ENCODE measurements around the gene IP6K1.
"Not testable (repeated sequence)": the region's sequence is repeated elsewhere in the genome, so short reads cannot be mapped to it uniquely, and the experiment has no call there.

Gene IP6K1

GRCh38 chr3:49793486-49794085 is 7.2 kb upstream of the IP6K1 start:
- DNase-seq, result no peak

- DNase-seq, result no peak
Measured at GRCh38 chr3:49792371-49793150, 6.2 kb upstream of the IP6K1 start.

- DNase-seq, result no peak
Measured at GRCh38 chr3:49791571-49791970, 5.2 kb upstream of the IP6K1 start.

DNA sequence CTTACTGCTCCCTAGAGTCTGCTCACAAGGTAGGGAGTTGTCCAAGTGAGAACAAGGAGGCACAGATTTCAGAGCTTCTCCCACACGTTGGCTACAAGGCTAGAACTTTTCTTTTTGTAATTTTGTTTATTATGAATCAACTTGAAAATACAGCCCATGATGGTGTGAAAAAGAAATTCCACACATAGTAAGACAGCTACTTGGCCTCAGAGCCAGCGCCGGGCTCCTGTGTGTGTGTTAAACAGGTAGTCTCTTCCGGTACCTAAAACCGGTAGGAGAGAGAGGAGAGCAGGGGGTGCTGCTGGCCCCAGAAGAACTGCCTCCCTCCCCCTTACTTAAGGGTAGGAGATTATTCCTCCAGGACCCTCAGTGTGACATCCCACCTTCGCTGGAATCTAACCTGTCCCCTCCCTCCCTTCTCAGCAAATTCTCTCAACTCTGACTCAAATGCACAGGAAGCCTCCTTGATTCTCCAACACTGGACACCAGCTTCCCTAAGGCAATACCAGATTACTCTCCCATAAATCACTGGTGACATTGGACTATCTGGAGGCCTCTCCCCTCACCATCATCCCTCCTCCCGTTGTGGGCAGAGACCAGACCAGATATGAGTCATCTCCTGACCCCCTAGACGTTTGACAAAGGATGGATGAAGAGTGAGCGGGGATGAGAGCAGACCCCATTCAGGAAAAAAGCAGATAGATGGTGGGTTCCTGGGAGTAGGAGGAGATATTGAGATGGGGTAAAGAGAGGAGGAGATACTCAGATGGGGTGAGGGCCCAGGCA is 4.5 kb upstream of the IP6K1 start:
- DNase-seq, result no peak

GRCh38 chr3:49788056-49788455 is 1.7 kb upstream of the IP6K1 start:
- no peak for DNase-seq

DNA sequence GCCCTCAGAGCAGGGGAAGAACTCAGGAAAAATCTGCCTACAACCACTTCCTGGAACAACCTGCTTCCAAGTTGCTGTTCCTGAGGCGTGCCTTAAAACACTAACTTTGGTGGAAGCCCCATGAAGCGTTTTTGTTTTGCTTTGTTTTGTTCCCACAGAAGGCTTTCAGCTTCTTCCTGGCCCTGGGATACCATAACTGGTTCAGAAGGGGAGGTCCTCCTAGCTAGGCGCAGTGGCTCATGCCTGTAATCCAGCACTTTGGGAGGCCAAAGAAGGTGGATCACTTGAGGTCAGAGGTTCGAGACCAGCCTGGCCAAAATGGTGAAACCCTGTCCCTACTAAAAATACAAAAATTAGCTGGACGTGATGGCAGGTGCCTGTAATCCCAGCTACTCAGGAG is 1.2 kb upstream of the IP6K1 start:
- DNase-seq, result no peak

DNA sequence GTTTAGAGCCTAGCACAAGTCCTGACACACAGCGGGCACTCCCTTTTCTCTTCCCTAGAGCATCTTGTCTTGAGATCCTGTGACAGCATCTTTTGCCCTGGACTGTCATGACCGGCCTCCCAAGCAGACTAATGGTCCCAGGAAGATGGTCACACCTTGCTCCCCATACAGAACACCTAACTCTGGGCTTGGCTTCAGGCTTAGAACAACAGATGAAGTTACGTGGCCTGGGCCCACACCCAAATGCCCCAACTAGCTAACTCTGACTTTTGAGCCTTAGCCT is 781 bp upstream of the IP6K1 start:
- DNase-seq, result no peak

DNA sequence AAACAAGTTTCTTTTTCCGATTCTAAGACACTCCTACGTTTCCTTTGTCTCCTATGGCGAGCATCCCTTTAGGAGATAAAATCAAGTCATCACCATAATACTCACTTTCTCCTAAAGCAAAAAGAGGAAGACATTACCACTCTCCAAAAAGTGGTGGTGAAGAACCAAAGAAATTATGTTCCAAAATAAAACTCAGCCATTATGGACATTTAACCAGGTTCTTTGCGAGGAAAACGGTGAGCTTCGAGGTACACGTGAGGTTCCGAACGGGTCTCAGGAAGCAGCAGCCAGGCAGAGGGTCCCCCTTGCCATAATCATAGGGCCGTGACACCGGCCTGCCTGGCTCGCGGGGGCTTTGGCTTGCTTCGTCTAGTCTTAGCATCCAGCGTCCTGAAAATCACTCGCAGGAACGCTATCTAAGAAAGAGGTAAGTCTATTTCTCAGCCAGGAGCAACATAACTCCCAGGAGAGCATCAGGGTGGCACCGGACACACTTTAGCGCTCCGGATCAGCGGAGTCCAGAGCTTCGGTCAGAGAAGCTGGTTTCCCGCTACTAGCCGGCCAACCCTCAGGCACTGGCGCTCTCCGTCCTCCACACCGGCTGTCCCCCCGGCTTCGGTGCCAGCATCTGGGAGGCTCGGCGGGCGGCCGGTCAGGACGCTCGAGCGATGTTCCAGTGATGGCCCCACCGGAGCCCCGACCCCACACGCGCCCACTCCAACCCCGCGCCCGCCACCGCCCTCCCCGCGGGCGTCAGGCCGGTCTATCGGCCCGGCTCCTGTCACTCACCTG is 581 bp downstream of the IP6K1 start:
- DNase-seq, result no peak

GRCh38 chr3:49782277-49782676 is 4.1 kb downstream of the IP6K1 start:
- not testable (repeated sequence) for DNase-seq

- DNase-seq, result no peak
Measured at GRCh38 chr3:49781415-49782199, 4.7 kb downstream of the IP6K1 start.

GRCh38 chr3:49780975-49781365 is 5.4 kb downstream of the IP6K1 start:
- DNase-seq, result not testable (repeated sequence)

GRCh38 chr3:49780080-49780974 is 6.0 kb downstream of the IP6K1 start:
- DNase-seq, result no peak

DNA sequence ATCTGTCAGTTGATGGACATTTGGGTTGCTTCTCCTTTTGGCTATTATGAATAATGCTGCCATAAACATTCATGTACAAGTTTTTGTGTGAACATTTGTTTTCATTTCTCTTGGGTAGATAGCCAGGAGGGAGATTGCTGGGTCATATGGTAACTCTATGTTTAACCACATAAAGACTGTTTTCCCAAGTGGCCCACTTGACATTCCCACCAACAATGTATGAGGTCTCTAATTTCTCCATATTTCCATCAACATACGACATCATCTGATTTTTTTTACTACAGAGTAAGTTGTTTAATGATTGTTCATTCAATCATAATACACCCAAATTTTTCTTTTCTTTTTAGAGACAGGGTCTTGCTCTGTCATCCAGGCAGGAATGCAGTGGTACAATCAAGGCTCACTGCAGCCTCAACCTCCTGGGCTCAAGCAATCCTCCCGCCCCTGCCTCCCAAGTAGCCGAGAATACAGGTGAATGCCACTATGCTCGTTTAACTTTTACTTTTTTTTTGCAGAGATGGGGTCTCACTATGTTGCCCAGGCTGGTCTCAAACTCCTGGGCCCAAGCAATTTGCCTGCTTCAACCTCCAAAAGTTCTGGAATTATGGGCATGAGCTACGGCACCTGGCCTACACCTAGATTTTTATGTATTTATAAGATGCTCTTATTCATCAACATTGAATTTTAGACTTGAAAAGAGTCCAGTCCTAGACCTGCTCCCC is 6.8 kb downstream of the IP6K1 start:
- no peak for DNase-seq

DNA sequence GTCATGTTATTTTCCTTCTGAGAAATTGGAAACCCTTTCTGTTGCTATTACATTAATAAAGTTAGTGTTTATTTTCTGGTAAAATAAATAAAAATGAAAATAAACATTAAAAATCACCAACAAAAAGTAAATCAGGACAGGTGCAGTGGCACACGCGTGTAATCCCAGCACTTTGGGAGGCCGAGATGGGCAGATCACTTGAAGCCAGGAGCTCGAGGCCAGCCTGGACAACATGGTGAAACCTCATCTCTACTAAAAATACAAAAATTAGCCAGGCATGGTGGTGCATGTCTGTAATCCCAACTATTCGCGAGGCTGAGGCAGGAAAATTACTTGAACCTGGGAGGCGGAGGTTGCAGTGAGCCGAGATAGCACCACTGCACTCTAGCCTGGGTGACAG is 10.2 kb downstream of the IP6K1 start:
- DNase-seq, result not testable (repeated sequence)

DNA sequence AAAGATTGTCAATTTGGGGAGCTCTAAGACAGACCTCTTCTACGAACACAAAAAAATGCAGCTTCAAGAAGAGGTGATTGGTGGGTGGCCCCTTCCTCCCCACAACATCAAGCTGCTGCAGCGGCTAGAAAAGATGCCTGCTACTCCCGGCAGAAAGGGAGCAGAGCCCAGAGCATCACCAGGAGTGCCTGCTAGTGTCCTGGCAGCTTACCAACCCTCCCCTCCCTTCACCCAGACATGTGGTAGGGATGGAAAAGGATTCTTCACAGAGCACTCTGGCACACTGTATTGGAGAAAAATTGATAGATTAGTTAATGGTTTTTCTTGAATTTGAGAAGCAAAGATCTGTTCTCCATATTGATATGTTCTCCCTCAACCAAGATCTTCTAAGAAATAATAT is 10.8 kb downstream of the IP6K1 start:
- DNase-seq, result no peak

GRCh38 chr3:49772703-49773102 is 13.6 kb downstream of the IP6K1 start:
- no peak for DNase-seq

GRCh38 chr3:49771340-49771938 is 14.9 kb downstream of the IP6K1 start:
- DNase-seq, result no peak

DNA sequence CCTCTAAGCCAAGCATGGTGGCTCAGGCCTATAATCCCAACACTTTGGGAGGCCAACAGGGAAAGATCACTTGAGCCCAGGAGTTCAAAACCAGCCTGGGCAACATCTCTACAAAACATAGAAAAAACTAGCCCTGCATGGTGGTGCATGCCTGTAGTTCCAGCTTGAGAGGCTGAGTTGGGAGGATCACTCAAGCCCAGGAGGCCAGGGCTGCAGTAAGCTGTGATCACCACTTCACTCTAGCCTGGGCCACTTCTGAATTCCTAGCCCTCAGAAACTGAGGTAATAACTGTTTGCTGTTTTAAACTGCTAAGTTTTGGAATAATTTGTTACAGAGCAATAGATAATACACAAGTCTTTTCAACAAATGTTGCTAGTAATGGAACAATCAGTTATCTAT is 16.4 kb downstream of the IP6K1 start:
- DNase-seq, result no peak

- DNase-seq, result no peak
Measured at GRCh38 chr3:49769286-49769915, 16.9 kb downstream of the IP6K1 start.

GRCh38 chr3:49763981-49764380 is 22.4 kb downstream of the IP6K1 start:
- no peak for DNase-seq
